NCI-H345 treated with DMSO at 0.1 percent for 48 hours (cell line): ENCODE data around the gene TSPAN18.
"Not testable (repeated sequence)": the region's sequence is repeated elsewhere in the genome, so short reads cannot be mapped to it uniquely, and the experiment has no call there.

Source experiments
- DNase-seq: peaks from one replicate; lab custom pipeline; 2025; ENCODE audit not compliant: unreplicated experiment; lab: John Stamatoyannopoulos, UW

Gene TSPAN18

GRCh38 chr11:44863231-44863630, 136.5 kb downstream of the TSPAN18 start:
- DNase-seq: no peak

- DNase-seq: no peak
Observed at GRCh38 chr11:44865866-44866272, 139.1 kb downstream of the TSPAN18 start.

GRCh38 chr11:44866286-44866685, 139.5 kb downstream of the TSPAN18 start:
- no peak for DNase-seq

GRCh38 chr11:44868021-44868420, 141.3 kb downstream of the TSPAN18 start:
- DNase-seq: no peak

- no peak for DNase-seq
Observed at GRCh38 chr11:44868455-44869421, 142.0 kb downstream of the TSPAN18 start.

GRCh38 chr11:44870181-44870580, 143.4 kb downstream of the TSPAN18 start:
- DNase-seq: no peak

- no peak for DNase-seq
Observed at GRCh38 chr11:44870615-44871176, 143.9 kb downstream of the TSPAN18 start.

GRCh38 chr11:44871682-44872081, 144.9 kb downstream of the TSPAN18 start:
- not testable (repeated sequence) for DNase-seq

- no peak for DNase-seq
Observed at GRCh38 chr11:44872556-44872955, 145.8 kb downstream of the TSPAN18 start.

GRCh38 chr11:44873537-44873936, 146.8 kb downstream of the TSPAN18 start:
- DNase-seq: no peak

GRCh38 chr11:44874284-44874683, 147.5 kb downstream of the TSPAN18 start:
- no peak for DNase-seq

GRCh38 chr11:44875037-44875436, 148.3 kb downstream of the TSPAN18 start:
- no peak for DNase-seq

GRCh38 chr11:44876194-44876723, 149.5 kb downstream of the TSPAN18 start:
- DNase-seq: no peak

GRCh38 chr11:44876906-44877305, 150.1 kb downstream of the TSPAN18 start:
- no peak for DNase-seq

- peak; percentile 29 for DNase-seq
Observed at GRCh38 chr11:44877571-44878497, 151.1 kb downstream of the TSPAN18 start.

GRCh38 chr11:44878711-44879110, 151.9 kb downstream of the TSPAN18 start:
- DNase-seq: no peak

GRCh38 chr11:44879432-44879831, 152.7 kb downstream of the TSPAN18 start:
- DNase-seq: no peak

GRCh38 chr11:44880511-44880910, 153.7 kb downstream of the TSPAN18 start:
- DNase-seq: no peak

- no peak for DNase-seq
Observed at GRCh38 chr11:44880953-44881352, 154.2 kb downstream of the TSPAN18 start.

GRCh38 chr11:44883277-44883676, 156.5 kb downstream of the TSPAN18 start:
- no peak for DNase-seq

GRCh38 chr11:44884056-44884455, 157.3 kb downstream of the TSPAN18 start:
- no peak for DNase-seq
